ENCODE data around the gene REEP6. TPM values are rescaled to one million over a fixed set of nuclear protein-coding genes. Genes with fewer than 3 reads are reported as not detected.

Gene REEP6
- total and polyA plus RNA-seq, 2 donors (not counting 3 experiments of a cell fraction or from before 2014, with no cell fraction given), result 1.3 to 1.5 TPM

- Histone ChIP-seq H3K9me3 (replicated peaks; ENCODE audit: control insufficient read depth, insufficient read depth, low read length) (no peaks in the 10 kb centered on the region), H2AFZ (ENCODE audit: low read depth, low read length) (no peak overlapping the region), H3K36me3 (ENCODE audit: control insufficient read depth in 2 of 2, extremely low read depth in 1 of 2, insufficient read depth in 2 of 2, low read length in 2 of 2) (no peaks in the 10 kb centered on the region), H3K79me2 (ENCODE audit: control insufficient read depth, insufficient read depth, low read length) (no peaks in the 10 kb centered on the region), H3K4me2 (ENCODE audit: insufficient read depth, low read length) (no peak overlapping the region), H3K9me1 (replicated peaks; ENCODE audit: control insufficient read depth, extremely low read depth, insufficient read depth, low read length) (no peaks in the 10 kb centered on the region), H3K4me3 (replicated peaks in 1 of 3; ENCODE audit: insufficient read depth in 1 of 3, low read depth in 1 of 3, low read length in 3 of 3) (no peak overlapping the region), H4K20me1 (replicated peaks; ENCODE audit: control insufficient read depth, extremely low read depth, insufficient read depth, low read length) (no peaks in the 10 kb centered on the region), H3K27ac (ENCODE audit: insufficient read depth, low read depth, low read length) (no peak overlapping the region), H3K4me1 (ENCODE audit: control insufficient read depth, extremely low read depth, insufficient read depth, low read length) (peaks cover 10% of the 10 kb centered on the region), H3K27me3 (ENCODE audit: control insufficient read depth in 2 of 2, insufficient read depth in 2 of 2, low read length in 2 of 2) (peaks cover 0 to 6% of the 10 kb centered on the region in 2 experiments), H3K9ac (replicated peaks; ENCODE audit: extremely low read depth, insufficient read depth, low read length) (no peak overlapping the region)
- TF ChIP-seq JUN (IDR thresholded peaks at IDR 0.05; ENCODE audit: borderline replicate concordance, insufficient read depth, insufficient read length, low read depth) (no peak), EZH2 (IDR thresholded peaks at IDR 0.05; ENCODE audit: borderline replicate concordance, low read depth, low read length, severe bottlenecking) (no peak), MYC (IDR thresholded peaks at IDR 0.05; ENCODE audit: low read depth, low read length) (no peak), POLR2AphosphoS5 (IDR thresholded peaks at IDR 0.05; ENCODE audit: insufficient read depth, low read depth, low read length) (no peak)
- BruUV-seq (replicated peaks), result no TSS peak
- FAIRE-seq, result no peak
- intact Hi-C loops (cut with micrococcal nuclease), result loop anchor here (2.0 kb wide), 1 partner anchor 21 kb away; no protein-coding TSS in a partner anchor
- dilution Hi-C loops (cut with MboI; ENCODE audit: extremely low pct_ligation_motif_present, low sequenced_read_pairs), result no loop called here
- POLR2A ChIA-PET, result interaction anchor here (1.5 kb wide), 1 partner anchor 223 kb away, joined by 6 read pairs; the partner anchor contains the start of gene CIRBP
- CTCF ChIA-PET, result interaction anchor here (1.0 to 2.0 kb wide), 4 partner anchors 11 to 54 kb away, joined by 3 to 8 read pairs (median 5); no protein-coding TSS in a partner anchor
- DNase-seq (ENCODE audit: low read depth, low spot score), result no peak
These were observed 829 bp downstream of the REEP6 start for GRCh38 chr19:1491849-1492170.

- dilution Hi-C loops (cut with MboI; ENCODE audit: extremely low pct_ligation_motif_present, low sequenced_read_pairs), result no loop called here
- no peak overlapping the region for H3K27ac ChIP-seq (ENCODE audit: insufficient read depth, low read depth, low read length)
- no peaks in the 10 kb centered on the region for H3K9me1 ChIP-seq (replicated peaks; ENCODE audit: control insufficient read depth, extremely low read depth, insufficient read depth, low read length)
- peaks cover 10% of the 10 kb centered on the region for H3K4me1 ChIP-seq (ENCODE audit: control insufficient read depth, extremely low read depth, insufficient read depth, low read length)
- peak; percentile 18 for FAIRE-seq
- H3K9ac ChIP-seq (replicated peaks; ENCODE audit: extremely low read depth, insufficient read depth, low read length), result no peak overlapping the region
- H3K27me3 ChIP-seq (ENCODE audit: control insufficient read depth in 2 of 2, insufficient read depth in 2 of 2, low read length in 2 of 2), result peaks cover 0 to 6% of the 10 kb centered on the region in 2 experiments
- no peaks in the 10 kb centered on the region for H4K20me1 ChIP-seq (replicated peaks; ENCODE audit: control insufficient read depth, extremely low read depth, insufficient read depth, low read length)
- H3K79me2 ChIP-seq (ENCODE audit: control insufficient read depth, insufficient read depth, low read length), result no peaks in the 10 kb centered on the region
- CTCF ChIA-PET, result interaction anchor here (1.0 to 2.6 kb wide), 2 partner anchors 10 to 17 kb away, joined by 3 to 7 read pairs; no protein-coding TSS in a partner anchor
- POLR2A ChIA-PET, result no interaction called here
- H3K4me3 ChIP-seq (replicated peaks in 1 of 3; ENCODE audit: insufficient read depth in 1 of 3, low read depth in 1 of 3, low read length in 3 of 3), result no peak overlapping the region
- no peaks in the 10 kb centered on the region for H3K36me3 ChIP-seq (ENCODE audit: control insufficient read depth in 2 of 2, extremely low read depth in 1 of 2, insufficient read depth in 2 of 2, low read length in 2 of 2)
- BruUV-seq (replicated peaks), result no TSS peak
- H3K4me2 ChIP-seq (ENCODE audit: insufficient read depth, low read length), result no peak overlapping the region
- DNase-seq (ENCODE audit: low read depth, low spot score), result no peak
- no peak overlapping the region for H2AFZ ChIP-seq (ENCODE audit: low read depth, low read length)
- no peaks in the 10 kb centered on the region for H3K9me3 ChIP-seq (replicated peaks; ENCODE audit: control insufficient read depth, insufficient read depth, low read length)
- intact Hi-C loops (cut with micrococcal nuclease), result no loop called here
- no peak for TF ChIP-seq MYC (IDR thresholded peaks at IDR 0.05; ENCODE audit: low read depth, low read length)
- no peak for TF ChIP-seq POLR2A (IDR thresholded peaks at IDR 0.05; ENCODE audit: low read depth, low read length)
- TF ChIP-seq POLR2AphosphoS5 (IDR thresholded peaks at IDR 0.05; ENCODE audit: insufficient read depth, low read depth, low read length), result no peak
- no peak for TF ChIP-seq MAX (IDR thresholded peaks at IDR 0.05; ENCODE audit: insufficient read depth, insufficient read length)
- no peak for TF ChIP-seq GATA2 (IDR thresholded peaks at IDR 0.05; ENCODE audit: insufficient read depth, insufficient read length, low read depth, low read length)
These were observed 1.6 kb downstream of the REEP6 start for GRCh38 chr19:1492474-1493006.
